H9 (cell line): ENCODE measurements around the gene SH3RF3. TPM values are rescaled to one million over a fixed set of nuclear protein-coding genes. Genes with fewer than 3 reads are reported as not detected.

Source experiments
- DNase-seq: peaks from one replicate; pipeline ENCODE4 v3.0.0-alpha.2; 2017
- H2AFZ ChIP-seq: one replicate; pipeline ENCODE4 v1.6.1; 2013; ENCODE audit warnings: mild to moderate bottlenecking, low read length, control low read depth, moderate library complexity
- H2AK5ac ChIP-seq: 2 replicates; pipeline ENCODE4 v1.6.1; 2013; ENCODE audit warnings: low read length, control low read depth, mixed read lengths; ENCODE audit not compliant: insufficient read length
- H2BK120ac ChIP-seq: one replicate; pipeline ENCODE4 v1.6.1; 2013; ENCODE audit warnings: low read depth, mild to moderate bottlenecking, low read length, control low read depth, inconsistent platforms; ENCODE audit not compliant: poor library complexity, severe bottlenecking
- H2BK12ac ChIP-seq: 2 replicates; pipeline ENCODE4 v1.6.1; 2013; ENCODE audit warnings: low read length, control low read depth, mixed read lengths, low read depth; ENCODE audit not compliant: insufficient read length
- H2BK15ac ChIP-seq: 2 replicates; pipeline ENCODE4 v1.6.1; 2013; ENCODE audit warnings: low read depth, low read length, control low read depth
- H2BK20ac ChIP-seq: one replicate; pipeline ENCODE4 v1.6.1; 2013; ENCODE audit warnings: low read depth, mild to moderate bottlenecking, low read length, control low read depth, inconsistent platforms; ENCODE audit not compliant: poor library complexity, severe bottlenecking
- H2BK5ac ChIP-seq: 2 replicates; pipeline ENCODE4 v1.6.1; 2013; ENCODE audit warnings: low read length, control low read depth, mixed read lengths; ENCODE audit not compliant: insufficient read length
- H3K14ac ChIP-seq: 2 replicates; pipeline ENCODE4 v1.6.1; 2013; ENCODE audit warnings: low read length, control low read depth; ENCODE audit not compliant: insufficient read depth
- H3K18ac ChIP-seq: 2 replicates; pipeline ENCODE4 v1.6.1; 2013; ENCODE audit warnings: low read depth, mild to moderate bottlenecking, mixed read lengths, low read length, control low read depth; ENCODE audit not compliant: insufficient read length
- H3K23ac ChIP-seq: 2 replicates; pipeline ENCODE4 v1.6.1; 2013; ENCODE audit warnings: low read length, control low read depth, mixed read lengths, low read depth; ENCODE audit not compliant: insufficient read length
- H3K23me2 ChIP-seq: 2 replicates; pipeline ENCODE4 v1.6.1; 2013; ENCODE audit warnings: low read depth, mild to moderate bottlenecking, mixed read lengths, low read length, control low read depth; ENCODE audit not compliant: insufficient read length, poor library complexity, severe bottlenecking
- H3K27ac ChIP-seq: 2 replicates; pipeline ENCODE4 v1.5.1; 2013; ENCODE audit warnings: low read length, control low read depth, mixed read lengths, low read depth; ENCODE audit not compliant: insufficient read length
- H3K27me3 ChIP-seq: 2 replicates; pipeline ENCODE4 v1.6.1; 2013; ENCODE audit warnings: low read length, control low read depth, inconsistent platforms; ENCODE audit not compliant: insufficient read depth
- H3K4ac ChIP-seq: 2 replicates; pipeline ENCODE4 v1.6.1; 2013; ENCODE audit warnings: low read depth, mild to moderate bottlenecking, control low read depth, inconsistent platforms, low read length, moderate library complexity
- H3K4me1 ChIP-seq: 2 replicates; pipeline ENCODE4 v1.6.1; 2013; ENCODE audit warnings: low read length, control low read depth, inconsistent platforms; ENCODE audit not compliant: insufficient read depth
- H3K4me2 ChIP-seq: 2 replicates; pipeline ENCODE4 v1.6.1; 2013; ENCODE audit warnings: low read length, control low read depth, mixed read lengths; ENCODE audit not compliant: insufficient read length, insufficient read depth
- H3K56ac ChIP-seq: 2 replicates; pipeline ENCODE4 v1.6.1; 2013; ENCODE audit warnings: low read depth, mild to moderate bottlenecking, mixed read lengths, low read length, control low read depth; ENCODE audit not compliant: insufficient read length
- H3K79me1 ChIP-seq: 2 replicates; pipeline ENCODE4 v1.6.1; 2013; ENCODE audit warnings: low read depth, mild to moderate bottlenecking, moderate library complexity, low read length, control low read depth, inconsistent platforms; ENCODE audit not compliant: insufficient read depth, poor library complexity, severe bottlenecking
- H3K79me2 ChIP-seq: 2 replicates; pipeline ENCODE4 v1.6.1; 2013; ENCODE audit warnings: low read length, control low read depth, inconsistent platforms; ENCODE audit not compliant: insufficient read depth
- H3K9ac ChIP-seq: 2 replicates; pipeline ENCODE4 v1.6.1; 2013; ENCODE audit warnings: low read length, control low read depth, mixed read lengths; ENCODE audit not compliant: insufficient read length; ENCODE audit errors: extremely low read depth
- H3K9me3 ChIP-seq: one replicate; pipeline ENCODE4 v1.6.1; 2013; ENCODE audit warnings: low read depth, low read length, inconsistent platforms; ENCODE audit not compliant: control insufficient read depth
- H3T11ph ChIP-seq: one replicate; pipeline ENCODE4 v1.6.1; 2013; ENCODE audit warnings: mild to moderate bottlenecking, low read length, control low read depth, inconsistent platforms
- H4K20me1 ChIP-seq: one replicate; pipeline ENCODE4 v1.6.1; 2013; ENCODE audit not compliant: control insufficient read depth, insufficient read length, insufficient read depth
- H4K5ac ChIP-seq: 2 replicates; pipeline ENCODE4 v1.6.1; 2013; ENCODE audit warnings: low read depth, mild to moderate bottlenecking, mixed read lengths, low read length, control low read depth; ENCODE audit not compliant: insufficient read length
- H4K8ac ChIP-seq: replicated peaks from 2 replicates; pipeline ENCODE4 v1.6.1; 2013; ENCODE audit warnings: low read length, control low read depth, mixed read lengths, low read depth; ENCODE audit not compliant: insufficient read length
- H4K91ac ChIP-seq: 2 replicates; pipeline ENCODE4 v1.6.1; 2013; ENCODE audit warnings: low read depth, mild to moderate bottlenecking, moderate library complexity, mixed read lengths, low read length, control low read depth; ENCODE audit not compliant: insufficient read length
- H3K27ac Mint-ChIP-seq, 3 experiments: 2 replicates in 2 of 3; 3 replicates in 1 of 3; pipeline ENCODE4 v1.8.0; 2020 to 2021; ENCODE audit warnings: mixed read lengths in 3 of 3, mild to moderate bottlenecking in 1 of 3, moderate library complexity in 1 of 3
- H3K27me3 Mint-ChIP-seq: 2 replicates; pipeline ENCODE4 v1.8.0; 2021; ENCODE audit warnings: low read depth, mild to moderate bottlenecking, moderate library complexity, mixed read lengths
- H3K36me3 Mint-ChIP-seq, 3 experiments: 2 replicates in 2 of 3; 3 replicates in 1 of 3; pipeline ENCODE4 v1.8.0; 2020 to 2021; ENCODE audit warnings: low read depth in 3 of 3, mixed read lengths in 3 of 3; ENCODE audit not compliant: insufficient read depth in 1 of 3
- H3K4me1 Mint-ChIP-seq, 2 experiments: 2 replicates each; pipeline ENCODE4 v1.8.0; 2020; ENCODE audit warnings: mixed read lengths in 2 of 2
- H3K4me3 Mint-ChIP-seq, 2 experiments: 2 replicates in 1 of 2; 3 replicates in 1 of 2; pipeline ENCODE4 v1.8.0; 2020 to 2021; ENCODE audit warnings: mild to moderate bottlenecking in 2 of 2, mixed read lengths in 2 of 2, moderate library complexity in 1 of 2
- H3K9me3 Mint-ChIP-seq, 2 experiments: 2 replicates in 1 of 2; 3 replicates in 1 of 2; pipeline ENCODE4 v1.8.0; 2020; ENCODE audit warnings: mild to moderate bottlenecking in 2 of 2, mixed read lengths in 2 of 2, moderate library complexity in 1 of 2
- CTCF ChIP-seq: fragments of 200-600 bp; sonication (generic); conservative IDR thresholded peaks from 3 replicates; pipeline ENCODE4 v1.8.0; 2021; ENCODE audit warnings: antibody characterized with exemption, mild to moderate bottlenecking
- WGBS: extraction: QIAGEN DNeasy Blood & Tissue Kit; methylation state at CpG from one replicate; pipeline ENCODE4 v1.1.7; 2013; ENCODE audit warnings: missing lambda C conversion rate, low lambda C conversion rate, mixed read lengths; ENCODE audit not compliant: insufficient read length; ENCODE audit errors: extremely low coverage; 5-methylcytosine and 5-hydroxymethylcytosine counted together
- total RNA-seq: library from RNA; stranded (reverse); gene quantifications from 2 replicates; pipeline ENCODE4 v1.2.1, GENCODE V29; 2021

SH3RF3 gene
- total RNA-seq, 1 experiment from 2014 or later, result 0.46 TPM

DNA sequence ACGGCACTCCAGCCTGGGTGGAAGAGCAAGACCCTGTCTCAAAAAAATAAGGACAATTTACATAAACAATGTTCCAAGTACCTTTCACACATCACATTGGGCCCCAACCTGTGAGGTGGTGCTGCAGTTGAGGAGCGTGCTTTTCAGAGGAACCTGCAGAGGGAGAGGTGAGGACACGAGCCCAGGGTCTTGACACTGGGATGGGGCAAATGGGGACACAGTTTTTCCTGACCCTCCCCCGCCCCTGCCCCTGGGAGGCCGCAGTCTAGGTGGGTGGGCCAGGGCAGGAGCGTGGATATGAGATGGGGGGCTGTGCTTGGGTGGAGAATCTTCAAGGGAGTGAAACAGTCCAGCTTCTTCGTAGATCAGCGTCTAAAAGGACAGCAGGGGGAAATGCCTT, 371.9 kb downstream of the SH3RF3 start:
- Histone ChIP-seq H4K91ac (no peak overlapping the region), H3K4ac (no peak overlapping the region), H3K23ac (no peak overlapping the region), H3K4me1 (no peaks in the 10 kb centered on the region), H2AFZ (no peak overlapping the region), H3K79me1 (no peaks in the 10 kb centered on the region), H4K5ac (no peak overlapping the region), H2BK12ac (no peak overlapping the region), H3K14ac (no peak overlapping the region; the same call in 1 of the 2 replicates), H3K9me3 (no peaks in the 10 kb centered on the region), H2AK5ac (no peak overlapping the region), H3K4me2 (no peak overlapping the region), H2BK20ac (no peak overlapping the region), H2BK15ac (no peak overlapping the region), H3K18ac (no peak overlapping the region), H3K56ac (no peak overlapping the region), H4K20me1 (no peaks in the 10 kb centered on the region), H3K79me2 (no peaks in the 10 kb centered on the region), H4K8ac (no peak overlapping the region), H3K27ac (no peak overlapping the region), H3K27me3 (no peaks in the 10 kb centered on the region), H3T11ph (no peak overlapping the region), H3K9ac (no peak overlapping the region), H2BK5ac (no peak overlapping the region), H3K23me2 (no peaks in the 10 kb centered on the region), H2BK120ac (no peak overlapping the region)
- Mint-ChIP-seq H3K4me3 (no peak overlapping the region), H3K4me1 (peaks cover 0 to 8% of the 10 kb centered on the region in 2 experiments; a peak in 1 of 4 replicates), H3K27ac (no peak overlapping the region; a peak in 1 of 7 replicates), H3K36me3 (no peaks in the 10 kb centered on the region; a peak in 1 of 7 replicates), H3K9me3 (no peaks in the 10 kb centered on the region), H3K27me3 (no peaks in the 10 kb centered on the region)
- WGBS, result no CpG with 5 or more reads among the region's 8 CpGs
- DNase-seq, result no peak
- TF ChIP-seq CTCF, result peak; percentile 19; the same call in 1 of the 3 replicates
